ENCODE data around the gene KRT33A. TPM values are rescaled to one million over a fixed set of nuclear protein-coding genes. Genes with fewer than 3 reads are reported as not detected.

The KRT33A gene
- total RNA-seq, 1 donor: not detected

DNA sequence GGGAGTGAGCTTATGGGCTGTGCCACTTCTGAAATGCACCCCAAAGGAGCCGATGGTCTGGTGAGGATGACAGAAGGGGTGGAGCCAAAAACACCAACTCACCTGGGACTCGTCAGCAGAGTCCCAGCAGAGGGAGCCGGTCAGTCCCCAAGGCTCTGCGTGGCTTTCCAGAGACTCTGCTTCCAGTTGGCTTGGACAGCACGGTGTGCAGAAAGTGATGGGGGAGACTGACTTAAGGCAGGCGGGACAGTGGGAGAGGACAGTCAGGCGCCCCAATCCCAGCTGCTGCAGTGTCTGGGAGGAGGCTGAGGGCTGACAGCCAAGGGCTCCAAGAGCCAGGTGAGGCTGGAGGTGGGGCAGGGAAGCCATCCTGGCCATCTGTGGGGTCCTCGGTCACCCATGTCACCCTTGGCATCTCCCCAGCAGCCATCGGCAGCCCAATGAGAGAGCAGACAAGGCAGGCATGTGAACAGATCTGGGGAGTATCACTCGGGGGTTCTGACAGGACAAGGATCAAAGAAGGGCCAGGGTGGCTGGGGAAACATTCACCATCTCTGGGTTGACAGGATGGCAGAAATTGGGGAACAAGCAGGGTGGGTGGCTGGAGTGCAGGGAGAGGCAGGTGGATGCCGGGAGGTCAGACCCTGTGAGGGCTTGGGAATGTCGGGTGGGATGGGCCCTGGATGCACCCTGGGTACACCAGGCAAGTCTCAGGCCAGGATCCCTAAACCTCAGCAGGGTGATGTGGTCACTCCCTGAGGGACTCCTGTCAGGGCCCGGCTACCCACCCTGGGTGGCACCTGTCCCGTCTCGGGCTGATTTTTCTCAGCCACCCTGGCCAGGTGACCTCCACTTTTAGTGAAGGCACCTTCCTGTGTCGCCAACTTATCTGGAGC is 26.2 kb downstream of the KRT33A start:
- no peak for DNase-seq (ENCODE audit: low read depth)
- H3K4me3 ChIP-seq (ENCODE audit: low read depth, low read length): no peak overlapping the region
- TF ChIP-seq, protein P1, sequence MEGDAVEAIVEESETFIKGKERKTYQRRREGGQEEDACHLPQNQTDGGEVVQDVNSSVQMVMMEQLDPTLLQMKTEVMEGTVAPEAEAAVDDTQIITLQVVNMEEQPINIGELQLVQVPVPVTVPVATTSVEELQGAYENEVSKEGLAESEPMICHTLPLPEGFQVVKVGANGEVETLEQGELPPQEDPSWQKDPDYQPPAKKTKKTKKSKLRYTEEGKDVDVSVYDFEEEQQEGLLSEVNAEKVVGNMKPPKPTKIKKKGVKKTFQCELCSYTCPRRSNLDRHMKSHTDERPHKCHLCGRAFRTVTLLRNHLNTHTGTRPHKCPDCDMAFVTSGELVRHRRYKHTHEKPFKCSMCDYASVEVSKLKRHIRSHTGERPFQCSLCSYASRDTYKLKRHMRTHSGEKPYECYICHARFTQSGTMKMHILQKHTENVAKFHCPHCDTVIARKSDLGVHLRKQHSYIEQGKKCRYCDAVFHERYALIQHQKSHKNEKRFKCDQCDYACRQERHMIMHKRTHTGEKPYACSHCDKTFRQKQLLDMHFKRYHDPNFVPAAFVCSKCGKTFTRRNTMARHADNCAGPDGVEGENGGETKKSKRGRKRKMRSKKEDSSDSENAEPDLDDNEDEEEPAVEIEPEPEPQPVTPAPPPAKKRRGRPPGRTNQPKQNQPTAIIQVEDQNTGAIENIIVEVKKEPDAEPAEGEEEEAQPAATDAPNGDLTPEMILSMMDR (IDR thresholded peaks at IDR 0.05; ENCODE audit: insufficient read depth, low read length): peak; percentile 6

DNA sequence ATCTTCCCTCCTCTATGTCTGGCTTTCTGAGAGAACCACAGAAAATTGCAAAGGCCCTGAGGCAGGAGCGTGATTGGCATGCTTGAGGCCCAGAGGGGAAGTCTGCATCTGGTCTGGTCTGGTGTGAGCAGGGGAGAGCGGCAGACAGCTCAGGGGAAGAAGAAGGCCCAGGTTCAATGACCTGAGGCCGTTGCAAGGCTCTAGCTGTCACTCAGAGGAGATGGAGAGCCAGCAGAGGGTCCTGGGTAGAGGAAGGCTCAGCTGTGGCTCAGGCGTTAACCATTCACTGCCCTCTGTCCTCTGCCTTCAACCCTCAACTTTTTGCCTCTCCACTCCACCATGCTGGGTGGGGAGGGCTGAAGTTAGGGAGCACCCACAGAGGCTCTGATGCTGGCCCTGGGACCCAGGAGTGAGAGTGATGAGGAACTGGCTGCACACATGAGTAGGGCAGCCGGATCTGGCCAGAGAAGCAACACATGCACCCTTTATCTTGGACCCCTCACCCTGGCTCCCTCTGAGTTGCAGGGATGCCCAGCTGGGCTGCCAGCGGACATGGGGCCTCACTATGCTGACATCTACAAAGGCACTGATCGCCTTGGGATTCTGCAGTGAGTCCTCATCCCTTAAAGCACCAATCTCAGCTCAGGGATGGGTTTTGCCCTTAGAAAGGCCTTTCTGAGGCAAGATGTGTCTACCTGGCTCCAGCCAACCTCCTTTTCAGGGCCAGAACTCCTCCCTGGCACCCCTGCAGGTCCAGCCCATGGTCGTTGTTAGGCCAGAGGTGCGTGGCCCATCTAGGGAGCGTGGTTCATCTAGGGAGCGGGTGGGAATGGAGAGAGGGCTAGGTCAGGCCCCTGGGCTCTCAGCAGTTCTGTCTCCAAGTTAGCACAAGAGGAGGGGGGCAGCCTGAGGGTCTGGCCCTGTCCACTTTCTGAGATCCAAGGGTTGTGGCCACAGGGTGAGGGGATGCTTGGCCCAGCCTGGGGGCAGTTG is 27.4 kb downstream of the KRT33A start:
- no peak for DNase-seq (ENCODE audit: low read depth)
- TF ChIP-seq, protein P1 (IDR thresholded peaks at IDR 0.05; ENCODE audit: insufficient read depth, low read length): no peak
- no peak overlapping the region for H3K4me3 ChIP-seq (ENCODE audit: low read depth, low read length)

DNA sequence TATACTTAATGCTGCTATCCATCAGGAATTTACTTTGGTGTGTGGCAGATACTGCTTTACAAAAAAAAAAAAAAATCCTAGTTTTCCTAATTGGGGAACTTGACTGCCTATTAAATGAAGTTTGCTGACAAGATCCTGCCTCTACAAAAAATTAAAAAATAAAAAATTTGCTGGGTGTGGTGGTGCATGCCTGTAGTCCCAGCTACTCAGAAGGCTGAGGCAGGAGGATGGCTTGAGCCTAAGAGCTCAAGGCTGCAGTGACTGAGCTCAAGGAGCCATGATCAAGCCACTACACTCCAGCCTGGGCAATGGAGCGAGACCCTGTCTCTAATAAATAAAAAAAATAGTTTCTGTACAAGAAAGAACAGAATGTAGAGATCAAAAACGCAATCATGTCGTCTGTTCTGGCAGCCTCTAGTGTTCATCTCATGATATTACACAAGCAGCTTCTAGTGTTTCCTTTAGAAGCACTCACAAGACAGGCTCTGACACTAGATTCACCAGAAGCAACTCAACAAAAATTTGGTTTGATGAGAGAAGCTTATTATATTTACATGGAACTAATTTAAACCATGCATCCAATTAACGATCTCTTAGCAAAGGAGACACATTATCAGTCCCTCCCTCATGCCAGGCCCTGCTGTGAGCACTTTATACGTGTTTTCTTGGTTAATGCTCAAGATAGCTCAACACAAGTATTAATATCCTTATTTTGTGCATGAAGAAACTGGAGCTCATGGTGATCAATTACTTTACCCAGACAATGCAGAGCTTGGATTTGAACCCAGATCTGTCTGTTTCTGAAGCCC is 28.3 kb downstream of the KRT33A start:
- DNase-seq (ENCODE audit: low read depth): peak; percentile 77
- no peak overlapping the region for H3K4me3 ChIP-seq (ENCODE audit: low read depth, low read length)
- TF ChIP-seq, protein P1 (IDR thresholded peaks at IDR 0.05; ENCODE audit: insufficient read depth, low read length): peak; percentile 95

DNA sequence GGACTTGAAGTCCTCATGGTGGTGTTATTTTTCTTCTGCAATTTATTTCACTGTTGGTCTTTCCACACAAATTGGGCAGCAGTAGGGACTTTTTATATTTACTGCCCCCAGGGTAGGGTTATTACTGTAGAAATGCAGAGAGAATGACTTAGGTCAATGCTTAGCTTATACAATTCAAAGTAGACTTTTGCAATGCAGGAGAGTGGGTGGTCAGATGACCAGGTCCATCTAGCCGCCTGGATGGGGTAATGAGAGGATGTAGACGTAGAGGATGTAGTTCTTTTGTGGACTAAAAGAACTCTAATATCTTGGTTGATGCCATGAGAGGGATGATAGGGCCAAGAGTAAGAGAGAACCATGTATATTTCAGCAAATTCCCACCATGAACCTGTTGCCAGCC is 32.4 kb downstream of the KRT33A start:
- H3K4me3 ChIP-seq (ENCODE audit: low read depth, low read length): no peak overlapping the region
- no peak for DNase-seq (ENCODE audit: low read depth)
- TF ChIP-seq, protein P1 (IDR thresholded peaks at IDR 0.05; ENCODE audit: insufficient read depth, low read length): no peak

DNA sequence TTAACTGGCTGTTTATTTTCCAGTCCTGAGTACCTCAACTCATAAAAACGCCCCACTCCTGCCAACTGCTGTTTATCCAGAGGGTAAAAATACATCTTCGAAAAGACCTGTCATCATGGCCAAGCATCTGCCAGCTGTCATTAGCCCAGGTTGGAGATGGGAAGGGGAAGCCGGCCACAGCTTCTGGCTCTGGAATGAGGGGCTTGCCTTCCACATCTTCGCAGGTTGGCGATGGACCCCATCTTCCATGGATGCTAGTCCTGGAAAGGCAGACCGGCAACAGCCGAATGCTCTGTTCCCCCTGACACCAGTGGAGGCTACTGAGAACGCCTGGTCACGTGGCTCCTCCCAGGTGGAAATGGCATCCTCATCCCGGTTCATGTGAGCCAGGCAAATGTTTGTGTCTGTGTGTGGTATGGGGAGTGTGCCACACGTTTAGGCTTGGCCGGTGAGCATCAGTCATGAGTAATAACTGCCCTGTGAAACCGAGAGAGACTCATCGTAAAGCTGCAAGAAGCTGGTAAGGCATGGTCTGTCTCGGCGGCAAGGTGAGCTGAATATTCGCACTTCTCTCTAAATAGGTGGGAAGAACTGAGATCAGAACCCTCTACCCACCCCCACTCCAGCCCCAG is 34.7 kb downstream of the KRT33A start:
- no peak for DNase-seq (ENCODE audit: low read depth)
- TF ChIP-seq, protein P1 (IDR thresholded peaks at IDR 0.05; ENCODE audit: insufficient read depth, low read length): no peak
- no peak overlapping the region for H3K4me3 ChIP-seq (ENCODE audit: low read depth, low read length)
